OCI-LY1 (cell line): ENCODE data around the gene TF.

ENCODE experiments used
- H2AFZ ChIP-seq: fragments of 200-600 bp; sonication (generic), shearing (Covaris generic); 2 replicates; pipeline ENCODE4 v1.6.0; 2014; ENCODE audit warnings: antibody characterized with exemption, mild to moderate bottlenecking, low read length
- H3F3A ChIP-seq: fragments of 200-600 bp; sonication (generic), shearing (Covaris generic); 2 replicates; pipeline ENCODE4 v1.6.0; 2014; ENCODE audit warnings: mild to moderate bottlenecking, antibody characterized with exemption, low read length, moderate library complexity; ENCODE audit not compliant: insufficient read depth
- H3K27ac ChIP-seq: fragments of 200-600 bp; sonication (generic); 2 replicates; pipeline ENCODE4 v1.5.1; 2014; ENCODE audit warnings: low read length, mixed run types, mild to moderate bottlenecking, low read depth; ENCODE audit not compliant: poor library complexity, severe bottlenecking
- H3K27me3 ChIP-seq: fragments of 200-600 bp; sonication (generic); 2 replicates; pipeline ENCODE4 v1.6.0; 2014; ENCODE audit warnings: antibody characterized with exemption, mild to moderate bottlenecking, low read length, moderate library complexity; ENCODE audit not compliant: insufficient read depth
- H3K36me3 ChIP-seq: fragments of 200-600 bp; sonication (generic); 2 replicates; pipeline ENCODE4 v1.6.1; 2014; ENCODE audit warnings: mild to moderate bottlenecking, antibody characterized with exemption, low read length, moderate library complexity, mixed read lengths; ENCODE audit not compliant: insufficient read depth
- H3K4me1 ChIP-seq: fragments of 200-600 bp; sonication (generic); 2 replicates; pipeline ENCODE4 v1.5.1; 2014; ENCODE audit warnings: mild to moderate bottlenecking, low read length, moderate library complexity; ENCODE audit not compliant: insufficient read depth, severe bottlenecking
- H3K4me2 ChIP-seq: fragments of 200-600 bp; sonication (generic), shearing (Covaris generic); 2 replicates; pipeline ENCODE4 v1.6.1; 2014; ENCODE audit warnings: low read length
- H3K4me3 ChIP-seq: fragments of 200-600 bp; sonication (generic); 2 replicates; pipeline ENCODE4 v1.5.1; 2014; ENCODE audit warnings: low read length, low read depth, mild to moderate bottlenecking, mixed read lengths; ENCODE audit not compliant: poor library complexity, severe bottlenecking
- H3K79me2 ChIP-seq: fragments of 200-600 bp; shearing (Covaris generic); 2 replicates; pipeline ENCODE4 v1.6.1; 2016; ENCODE audit warnings: mixed run types, low read length, mixed read lengths; ENCODE audit not compliant: insufficient read depth
- H3K9ac ChIP-seq: fragments of 200-600 bp; sonication (generic), shearing (Covaris generic); 2 replicates; pipeline ENCODE4 v1.6.1; 2014; ENCODE audit warnings: mild to moderate bottlenecking, low read length, mixed read lengths
- H3K9me2 ChIP-seq: fragments of 200-600 bp; sonication (generic), shearing (Covaris generic); 2 replicates; pipeline ENCODE4 v1.6.1; 2014; ENCODE audit warnings: low read depth, mild to moderate bottlenecking, low read length, mixed read lengths
- H3K9me3 ChIP-seq: fragments of 200-600 bp; shearing (Covaris generic); 2 replicates; pipeline ENCODE4 v1.6.1; 2014; ENCODE audit warnings: low read length, mixed read lengths
- H4K20me1 ChIP-seq: fragments of 200-600 bp; sonication (generic), shearing (Covaris generic); 2 replicates; pipeline ENCODE4 v1.6.0; 2016; ENCODE audit warnings: mild to moderate bottlenecking, low read length; ENCODE audit not compliant: insufficient read depth
- EZH2 ChIP-seq: fragments of 200-600 bp; sonication (generic), shearing (Covaris generic); IDR thresholded peaks from 2 replicates; pipeline ENCODE4 v1.8.0; 2017; ENCODE audit warnings: borderline replicate concordance, mixed run types, mild to moderate bottlenecking, antibody characterized with exemption, low read length, moderate library complexity, mixed read lengths
- TF ChIP-seq, protein P1 (sequence below): fragments of 200-600 bp; sonication (generic), shearing (Covaris generic); IDR thresholded peaks from 2 replicates; pipeline ENCODE4 v1.5.1; 2017; ENCODE audit warnings: mild to moderate bottlenecking, antibody characterized with exemption, low read length, moderate library complexity, mixed read lengths

TF gene

DNA sequence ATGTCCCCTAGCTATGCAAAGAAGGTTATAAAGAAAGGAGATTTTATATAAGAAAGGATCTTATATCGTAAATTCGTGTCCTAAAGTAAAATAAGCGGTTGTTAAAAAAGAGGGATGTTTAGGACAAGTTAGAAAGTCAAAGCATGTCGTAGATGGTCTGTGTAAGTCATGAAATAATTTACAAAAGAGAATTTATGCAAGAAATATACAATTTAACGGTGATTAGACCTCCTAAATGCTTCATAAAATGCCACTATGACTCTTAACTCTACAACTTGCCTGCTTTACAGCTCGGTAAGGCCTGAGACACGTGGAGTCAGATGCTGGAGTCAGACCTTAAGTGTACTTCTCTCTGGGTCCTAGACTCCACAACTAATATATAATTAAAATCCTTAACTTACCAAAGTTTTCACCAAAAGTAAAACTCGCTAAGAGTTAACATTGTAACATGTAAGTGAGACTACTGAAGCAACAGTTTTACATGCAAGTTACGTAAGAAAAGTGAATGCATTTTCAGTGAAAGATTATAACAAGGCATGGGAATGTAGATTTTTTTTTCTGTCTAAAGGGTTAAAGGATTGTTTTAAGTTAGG is 46.1 kb downstream of the TF start:
- Histone ChIP-seq H3K4me3 (no peak overlapping the region), H3F3A (no peaks in the 10 kb centered on the region)
- TF ChIP-seq EZH2 = no peak
- TF ChIP-seq, protein P1, sequence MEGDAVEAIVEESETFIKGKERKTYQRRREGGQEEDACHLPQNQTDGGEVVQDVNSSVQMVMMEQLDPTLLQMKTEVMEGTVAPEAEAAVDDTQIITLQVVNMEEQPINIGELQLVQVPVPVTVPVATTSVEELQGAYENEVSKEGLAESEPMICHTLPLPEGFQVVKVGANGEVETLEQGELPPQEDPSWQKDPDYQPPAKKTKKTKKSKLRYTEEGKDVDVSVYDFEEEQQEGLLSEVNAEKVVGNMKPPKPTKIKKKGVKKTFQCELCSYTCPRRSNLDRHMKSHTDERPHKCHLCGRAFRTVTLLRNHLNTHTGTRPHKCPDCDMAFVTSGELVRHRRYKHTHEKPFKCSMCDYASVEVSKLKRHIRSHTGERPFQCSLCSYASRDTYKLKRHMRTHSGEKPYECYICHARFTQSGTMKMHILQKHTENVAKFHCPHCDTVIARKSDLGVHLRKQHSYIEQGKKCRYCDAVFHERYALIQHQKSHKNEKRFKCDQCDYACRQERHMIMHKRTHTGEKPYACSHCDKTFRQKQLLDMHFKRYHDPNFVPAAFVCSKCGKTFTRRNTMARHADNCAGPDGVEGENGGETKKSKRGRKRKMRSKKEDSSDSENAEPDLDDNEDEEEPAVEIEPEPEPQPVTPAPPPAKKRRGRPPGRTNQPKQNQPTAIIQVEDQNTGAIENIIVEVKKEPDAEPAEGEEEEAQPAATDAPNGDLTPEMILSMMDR = no peak

GRCh38 chr3:133797396-133798105 is 51.4 kb downstream of the TF start:
- Histone ChIP-seq H3K79me2 (no peaks in the 10 kb centered on the region), H3K27ac (no peak overlapping the region), H2AFZ (no peak overlapping the region), H4K20me1 (no peaks in the 10 kb centered on the region), H3F3A (no peaks in the 10 kb centered on the region), H3K9ac (no peak overlapping the region), H3K4me3 (no peak overlapping the region), H3K9me3 (0 out of 2 replicates have a peak, but pooled peaks cover 4% of the 10 kb centered on the region), H3K27me3 (no peaks in the 10 kb centered on the region; the same call in 1 of the 2 replicates), H3K9me2 (no peaks in the 10 kb centered on the region), H3K36me3 (no peaks in the 10 kb centered on the region), H3K4me2 (no peak overlapping the region), H3K4me1 (no peaks in the 10 kb centered on the region)
- no peak for TF ChIP-seq EZH2
- TF ChIP-seq, protein P1 = no peak

More for the DNA sequence above, 46.1 kb downstream of the TF start:
- H4K20me1 ChIP-seq = no peaks in the 10 kb centered on the region
- no peak overlapping the region for H3K4me2 ChIP-seq
- no peak overlapping the region for H2AFZ ChIP-seq
- no peaks in the 10 kb centered on the region for H3K4me1 ChIP-seq
- H3K27me3 ChIP-seq = no peaks in the 10 kb centered on the region
- H3K9me2 ChIP-seq = no peaks in the 10 kb centered on the region
- peaks cover 18% of the 10 kb centered on the region for H3K9me3 ChIP-seq
- H3K79me2 ChIP-seq = no peaks in the 10 kb centered on the region
- no peak overlapping the region for H3K9ac ChIP-seq
- no peak overlapping the region for H3K27ac ChIP-seq
- no peaks in the 10 kb centered on the region for H3K36me3 ChIP-seq

DNA sequence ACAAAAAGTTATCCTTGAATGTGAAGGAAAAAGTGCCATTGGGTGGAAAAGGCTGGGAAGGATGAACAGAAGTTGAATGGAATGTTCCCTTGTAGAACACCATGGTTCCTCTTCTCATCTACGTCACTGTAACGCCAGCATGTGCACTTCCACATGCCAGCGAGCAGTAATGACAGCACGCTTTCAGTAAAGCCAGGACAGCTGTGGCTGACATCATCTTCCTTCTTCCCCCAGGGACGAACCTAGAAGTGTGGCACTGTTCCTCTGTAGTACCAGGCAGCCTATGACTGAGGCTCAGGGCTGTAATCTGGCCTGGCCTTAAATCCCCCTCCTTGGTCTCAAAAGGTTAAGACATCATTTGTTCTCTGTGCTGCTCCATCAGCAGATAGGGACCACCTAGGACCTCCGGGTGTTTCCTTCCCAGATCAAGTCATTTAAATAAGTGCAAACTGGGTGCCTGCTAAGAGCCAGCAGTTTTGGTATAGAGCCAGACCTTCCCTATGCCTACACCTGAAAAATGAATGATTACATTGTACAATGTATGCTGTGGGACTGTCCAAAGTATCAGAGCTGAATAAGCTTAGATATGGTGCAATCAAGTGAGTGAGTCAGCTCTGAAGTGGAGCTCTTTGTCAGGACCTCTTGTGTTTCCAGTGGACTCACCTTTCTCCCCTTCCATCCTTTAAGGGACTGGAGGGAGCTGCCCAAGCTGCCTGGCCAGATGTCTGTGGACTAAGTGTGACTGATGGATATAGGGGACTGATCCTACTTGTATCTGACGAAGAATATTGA is 53.8 kb downstream of the TF start:
- no peaks in the 10 kb centered on the region for H3K9me3 ChIP-seq
- H3F3A ChIP-seq = no peaks in the 10 kb centered on the region
- no peak overlapping the region for H3K4me2 ChIP-seq
- H3K27ac ChIP-seq = no peak overlapping the region
- TF ChIP-seq, protein P1 = no peak
- TF ChIP-seq EZH2 = no peak
- H3K4me3 ChIP-seq = no peak overlapping the region
- H4K20me1 ChIP-seq = no peaks in the 10 kb centered on the region
- H3K9ac ChIP-seq = no peak overlapping the region
- no peaks in the 10 kb centered on the region for H3K36me3 ChIP-seq
- no peaks in the 10 kb centered on the region for H3K79me2 ChIP-seq
- H3K27me3 ChIP-seq = no peaks in the 10 kb centered on the region; the same call in 1 of the 2 replicates
- no peak overlapping the region for H2AFZ ChIP-seq
- no peaks in the 10 kb centered on the region for H3K9me2 ChIP-seq
- peaks cover 3% of the 10 kb centered on the region for H3K4me1 ChIP-seq
